ENCODE data around the gene BPNT1. TPM values are rescaled to one million over a fixed set of nuclear protein-coding genes. Genes with fewer than 3 reads are reported as not detected.

BPNT1 gene
- total RNA-seq, 4 donors from 2014 or later: 14.4 to 26.0 (median 19.3) TPM

DNA sequence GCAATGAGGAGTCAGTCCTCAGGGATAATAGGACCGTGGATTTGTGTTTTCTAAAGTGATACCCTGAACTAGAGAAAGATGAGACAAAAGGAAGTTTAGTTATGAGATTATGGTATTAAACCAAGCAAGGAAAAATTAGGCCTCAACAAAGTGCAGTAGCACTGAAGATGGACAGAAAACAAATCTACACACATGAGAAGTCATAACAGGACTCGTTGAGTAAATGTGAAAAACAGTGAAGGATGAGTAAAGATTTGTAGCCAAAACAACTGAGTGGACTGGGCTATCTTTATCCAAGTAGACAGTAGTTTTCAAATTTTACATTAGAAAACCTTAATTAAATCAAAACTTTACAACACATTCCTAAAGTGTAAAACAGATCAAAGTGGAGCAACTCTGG is 58.3 kb downstream of the BPNT1 start:
- WGBS, 2 donors: 81 to 85% methylated on average over 2 of the region's 2 CpGs
- TF ChIP-seq POLR2A (IDR thresholded peaks at IDR 0.05): no peak
- TF ChIP-seq, protein P1, sequence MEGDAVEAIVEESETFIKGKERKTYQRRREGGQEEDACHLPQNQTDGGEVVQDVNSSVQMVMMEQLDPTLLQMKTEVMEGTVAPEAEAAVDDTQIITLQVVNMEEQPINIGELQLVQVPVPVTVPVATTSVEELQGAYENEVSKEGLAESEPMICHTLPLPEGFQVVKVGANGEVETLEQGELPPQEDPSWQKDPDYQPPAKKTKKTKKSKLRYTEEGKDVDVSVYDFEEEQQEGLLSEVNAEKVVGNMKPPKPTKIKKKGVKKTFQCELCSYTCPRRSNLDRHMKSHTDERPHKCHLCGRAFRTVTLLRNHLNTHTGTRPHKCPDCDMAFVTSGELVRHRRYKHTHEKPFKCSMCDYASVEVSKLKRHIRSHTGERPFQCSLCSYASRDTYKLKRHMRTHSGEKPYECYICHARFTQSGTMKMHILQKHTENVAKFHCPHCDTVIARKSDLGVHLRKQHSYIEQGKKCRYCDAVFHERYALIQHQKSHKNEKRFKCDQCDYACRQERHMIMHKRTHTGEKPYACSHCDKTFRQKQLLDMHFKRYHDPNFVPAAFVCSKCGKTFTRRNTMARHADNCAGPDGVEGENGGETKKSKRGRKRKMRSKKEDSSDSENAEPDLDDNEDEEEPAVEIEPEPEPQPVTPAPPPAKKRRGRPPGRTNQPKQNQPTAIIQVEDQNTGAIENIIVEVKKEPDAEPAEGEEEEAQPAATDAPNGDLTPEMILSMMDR (IDR thresholded peaks at IDR 0.05): no peak
- DNase-seq (ENCODE audit: low spot score in 2 of 2): no peak
- H3K4me3 ChIP-seq (ENCODE audit: low read depth, poor library complexity, severe bottlenecking): no peak overlapping the region
- intact Hi-C loops (cut with DNase I; ENCODE audit: low total_unique reads): no loop called here

DNA sequence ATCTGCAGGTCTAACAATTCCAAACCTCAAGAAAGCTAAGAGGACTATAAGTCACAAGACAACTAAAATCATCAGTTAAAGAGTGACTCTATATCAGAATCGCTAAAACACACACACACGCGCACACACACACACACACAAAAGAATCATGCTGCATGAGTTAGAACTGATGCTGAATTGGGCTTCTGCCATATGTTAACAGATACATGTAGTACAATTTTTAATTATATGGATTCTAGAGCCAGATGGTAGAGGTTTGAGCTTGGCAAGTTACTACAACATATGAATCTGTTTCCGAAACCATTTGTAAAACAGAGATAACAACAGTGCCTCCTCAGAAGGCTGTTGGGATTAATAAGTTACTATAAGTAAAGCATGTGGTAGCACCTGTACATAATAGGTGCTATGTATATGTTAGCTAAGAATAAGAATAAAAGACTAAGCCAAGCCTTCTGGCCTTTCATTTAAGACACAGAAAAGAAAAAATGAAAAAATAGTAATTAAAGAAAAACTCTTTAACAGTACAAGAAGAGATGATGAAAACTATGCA is 61.2 kb downstream of the BPNT1 start:
- WGBS, 2 donors: 73 to 86% methylated on average over 4 of the region's 4 CpGs
- H3K4me3 ChIP-seq (ENCODE audit: low read depth, poor library complexity, severe bottlenecking): no peak overlapping the region
- no peak for DNase-seq (ENCODE audit: low spot score in 2 of 2)
- intact Hi-C loops (cut with DNase I; ENCODE audit: low total_unique reads): no loop called here
- TF ChIP-seq POLR2A (IDR thresholded peaks at IDR 0.05): no peak
- TF ChIP-seq, protein P1 (IDR thresholded peaks at IDR 0.05): no peak

DNA sequence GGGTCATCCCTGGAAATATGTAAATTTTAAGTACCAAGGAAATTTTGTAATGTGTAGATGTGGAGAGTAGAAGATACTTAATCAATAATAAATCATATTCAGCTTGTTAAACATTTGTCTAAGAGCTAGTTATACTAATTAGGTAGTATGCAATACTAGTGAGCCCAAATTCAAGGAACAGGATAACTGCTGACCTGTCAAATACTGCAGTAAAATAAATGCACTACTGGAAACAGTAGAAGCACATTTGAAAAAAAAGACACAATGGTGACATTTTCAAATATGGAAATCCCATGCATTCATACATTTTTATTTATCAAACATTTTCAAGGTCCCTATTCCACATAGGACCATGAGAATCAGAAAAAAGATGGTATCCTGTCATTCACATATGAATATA is 70.5 kb downstream of the BPNT1 start:
- no peak for DNase-seq (ENCODE audit: low spot score in 2 of 2)
- TF ChIP-seq, protein P1 (IDR thresholded peaks at IDR 0.05): no peak
- no peak for TF ChIP-seq POLR2A (IDR thresholded peaks at IDR 0.05)
- intact Hi-C loops (cut with DNase I; ENCODE audit: low total_unique reads): no loop called here
- no peak overlapping the region for H3K4me3 ChIP-seq (ENCODE audit: low read depth, poor library complexity, severe bottlenecking)

DNA sequence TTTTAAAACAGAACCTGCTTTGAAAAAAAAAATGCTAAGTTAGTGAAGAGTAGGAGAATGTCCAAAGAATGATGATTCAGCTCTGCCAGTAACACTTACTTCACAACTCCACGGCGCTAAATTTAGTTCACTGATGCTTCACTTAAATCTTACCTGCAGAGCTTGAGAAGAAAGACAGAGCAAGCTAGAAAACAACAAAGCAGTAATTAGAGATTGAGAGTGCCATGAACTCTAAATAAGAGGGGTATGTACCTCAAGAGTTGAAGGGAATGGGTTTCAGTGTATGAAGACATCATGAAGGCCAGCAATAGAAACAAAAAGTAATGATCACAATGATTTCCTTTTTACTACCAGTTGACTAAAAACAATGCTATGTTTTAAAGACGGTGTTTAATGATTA is 76.1 kb downstream of the BPNT1 start:
- DNase-seq (ENCODE audit: low spot score in 2 of 2): no peak
- intact Hi-C loops (cut with DNase I; ENCODE audit: low total_unique reads): no loop called here
- no peak overlapping the region for H3K4me3 ChIP-seq (ENCODE audit: low read depth, poor library complexity, severe bottlenecking)
- WGBS, 2 donors: 76 to 90% methylated on average over 3 of the region's 3 CpGs
- TF ChIP-seq, protein P1 (IDR thresholded peaks at IDR 0.05): no peak
- TF ChIP-seq POLR2A (IDR thresholded peaks at IDR 0.05): no peak

DNA sequence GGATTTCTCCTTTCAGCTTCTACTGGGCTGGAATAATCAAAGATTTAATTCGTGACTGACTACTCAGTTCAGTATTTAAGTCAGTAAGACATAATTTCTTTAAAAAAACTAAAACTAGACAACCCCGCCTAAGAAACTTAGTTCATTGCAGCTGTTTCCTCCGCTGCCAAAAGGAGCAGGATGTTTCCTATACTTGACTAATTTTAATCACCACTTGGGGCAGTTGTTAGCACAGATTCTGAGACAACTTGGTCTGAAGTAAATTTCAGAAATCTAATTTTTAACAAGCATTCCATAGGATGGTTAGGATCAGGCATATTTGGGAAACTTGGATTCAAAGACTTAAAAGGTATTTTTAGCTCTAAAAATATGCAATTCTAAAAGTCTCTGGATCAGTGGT is 77.3 kb downstream of the BPNT1 start:
- TF ChIP-seq, protein P1 (IDR thresholded peaks at IDR 0.05): no peak
- TF ChIP-seq POLR2A (IDR thresholded peaks at IDR 0.05): no peak
- intact Hi-C loops (cut with DNase I; ENCODE audit: low total_unique reads): no loop called here
- no peak overlapping the region for H3K4me3 ChIP-seq (ENCODE audit: low read depth, poor library complexity, severe bottlenecking)
- 36 to 53% methylated on average over 3 of the region's 3 CpGs for WGBS, 2 donors
- DNase-seq (ENCODE audit: low spot score in 2 of 2): no peak

DNA sequence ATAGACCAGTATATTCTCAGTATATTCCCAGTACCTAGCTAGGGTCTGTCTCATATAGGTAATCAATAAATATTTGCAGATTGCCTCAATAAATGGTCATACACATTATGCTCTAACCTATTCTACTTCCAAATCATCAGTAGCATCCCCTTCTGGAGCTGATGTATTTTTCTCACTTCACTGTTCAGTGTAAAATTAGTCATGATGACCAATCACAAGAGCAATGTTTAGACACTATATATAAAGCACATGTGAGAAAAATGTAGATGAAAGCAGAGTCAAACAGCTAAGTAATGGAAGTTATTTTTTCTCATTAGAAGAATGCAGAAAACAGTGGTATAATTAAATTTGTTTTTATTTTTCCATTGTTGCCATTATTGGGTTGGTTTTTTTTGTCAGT is 78.0 kb downstream of the BPNT1 start:
- DNase-seq (ENCODE audit: low spot score in 2 of 2): no peak
- intact Hi-C loops (cut with DNase I; ENCODE audit: low total_unique reads): no loop called here
- no peak overlapping the region for H3K4me3 ChIP-seq (ENCODE audit: low read depth, poor library complexity, severe bottlenecking)
- TF ChIP-seq POLR2A (IDR thresholded peaks at IDR 0.05): no peak
- TF ChIP-seq, protein P1 (IDR thresholded peaks at IDR 0.05): no peak
